Left colon (tissue), 2 donors: ENCODE data around the gene OMP. TPM values are rescaled to one million over a fixed set of nuclear protein-coding genes. Genes with fewer than 3 reads are reported as not detected.

Source experiments
- ATAC-seq: fragments of 200-7000 bp; cut with Tn5 transposase; one replicate; pipeline ENCODE4 v1.9.1; 2020; ENCODE audit warnings: mild to moderate bottlenecking, moderate library complexity
- DNase-seq, 2 donors: peaks; one replicate each; pipeline ENCODE4 v3.0.0-alpha.2; 2020
- intact Hi-C, 2 donors: fragments of 100-400 bp; cut with DNase I in 1 of 2; cut with micrococcal nuclease in 1 of 2; formaldehyde crosslinking; loops; one replicate each; pipeline versions ENCODE4 v1.11.2 to v1.14.0; 2022; cut with DNase I, micrococcal nuclease
- total RNA-seq, 2 donors: library from RNA; stranded (reverse); fragmentation: NEBNext Ultra II Directional; extraction: Animal tissue kit (Norgen Biotek cat#: 25700); gene quantifications; one replicate each; pipeline ENCODE4 v1.2.1, GENCODE V29; 2021
- donor health status: DM: no; HTN: no; CAD: no.
- donor health status: DM: yes; HTN: yes; CAD: no.

The OMP gene
- total RNA-seq, 2 donors from 2014 or later = 7.1 to 11.9 TPM

DNA sequence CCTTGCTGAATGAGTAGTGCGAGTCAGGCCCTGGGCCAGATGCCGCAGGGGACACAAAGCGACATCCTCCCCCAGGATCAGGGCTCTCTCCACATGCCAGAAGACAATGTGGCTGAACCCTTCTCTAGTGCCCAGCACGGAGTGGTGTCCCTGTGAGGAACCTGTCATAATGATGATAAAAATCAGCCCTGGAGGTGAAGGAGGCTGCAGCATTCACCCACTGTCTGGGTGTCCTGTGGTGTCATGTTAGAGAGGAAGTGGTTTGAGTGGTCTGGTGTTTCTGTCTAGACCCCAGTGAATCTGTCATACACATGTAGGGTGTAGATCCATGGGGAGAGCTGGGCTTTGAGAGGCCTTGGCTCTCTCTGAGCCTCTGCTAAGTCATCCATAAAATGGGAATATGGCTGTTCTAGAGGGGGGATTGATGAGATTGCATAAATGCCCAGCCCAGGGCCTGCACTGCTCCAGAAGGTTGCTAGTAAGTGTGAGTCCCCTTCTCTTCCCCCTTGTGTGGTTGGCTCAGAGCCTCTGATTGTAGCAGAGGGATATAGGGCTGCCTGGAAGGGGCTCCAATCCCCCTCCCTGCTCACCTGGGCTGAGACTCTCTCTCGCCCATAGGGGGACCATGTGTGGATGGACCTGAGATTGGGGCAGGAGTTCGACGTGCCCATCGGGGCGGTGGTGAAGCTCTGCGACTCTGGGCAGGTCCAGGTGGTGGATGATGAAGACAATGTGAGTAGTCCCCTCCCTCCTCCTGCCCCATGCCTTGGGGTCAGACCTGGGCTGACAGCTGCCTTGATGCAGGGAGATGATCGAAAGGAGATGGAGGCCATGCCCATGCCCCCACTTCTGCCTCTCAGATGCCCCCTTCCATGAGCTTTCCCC lies 39.7 kb downstream of the OMP start:
- DNase-seq (no peak), ATAC-seq (no peak)
- intact Hi-C loops = no loop called here

DNA sequence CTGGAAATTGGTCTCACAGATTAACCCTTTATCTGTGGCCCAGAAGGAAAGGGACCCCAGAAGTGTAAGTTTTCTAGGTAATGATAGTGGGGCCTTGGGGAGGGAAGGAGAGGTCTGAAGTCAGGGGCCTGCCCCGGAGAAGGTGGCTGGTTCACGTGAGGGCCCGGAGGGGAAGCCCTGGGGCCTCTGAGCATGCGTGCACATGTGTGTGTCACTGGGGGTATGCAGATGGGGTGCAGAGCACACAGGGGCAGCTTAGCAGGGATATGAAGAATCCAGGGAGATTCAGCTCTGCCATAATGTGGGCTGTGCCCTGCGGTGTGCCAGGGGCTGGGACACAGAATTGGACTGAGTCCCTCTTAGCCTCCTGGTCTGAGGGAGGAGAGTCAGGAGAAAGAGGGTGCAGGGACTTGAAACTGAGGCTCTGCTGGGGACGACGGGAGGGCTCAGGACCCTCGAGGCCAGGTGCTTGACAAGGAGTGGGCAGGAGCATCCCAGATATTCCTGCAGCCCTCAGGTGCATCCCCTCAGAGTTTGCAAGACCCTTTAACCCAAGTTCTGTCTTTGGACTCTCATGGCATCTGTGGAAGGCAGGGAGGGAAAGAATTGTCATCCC lies 40.9 kb downstream of the OMP start:
- intact Hi-C loops = no loop called here
- no peak for DNase-seq
- no peak for ATAC-seq

DNA sequence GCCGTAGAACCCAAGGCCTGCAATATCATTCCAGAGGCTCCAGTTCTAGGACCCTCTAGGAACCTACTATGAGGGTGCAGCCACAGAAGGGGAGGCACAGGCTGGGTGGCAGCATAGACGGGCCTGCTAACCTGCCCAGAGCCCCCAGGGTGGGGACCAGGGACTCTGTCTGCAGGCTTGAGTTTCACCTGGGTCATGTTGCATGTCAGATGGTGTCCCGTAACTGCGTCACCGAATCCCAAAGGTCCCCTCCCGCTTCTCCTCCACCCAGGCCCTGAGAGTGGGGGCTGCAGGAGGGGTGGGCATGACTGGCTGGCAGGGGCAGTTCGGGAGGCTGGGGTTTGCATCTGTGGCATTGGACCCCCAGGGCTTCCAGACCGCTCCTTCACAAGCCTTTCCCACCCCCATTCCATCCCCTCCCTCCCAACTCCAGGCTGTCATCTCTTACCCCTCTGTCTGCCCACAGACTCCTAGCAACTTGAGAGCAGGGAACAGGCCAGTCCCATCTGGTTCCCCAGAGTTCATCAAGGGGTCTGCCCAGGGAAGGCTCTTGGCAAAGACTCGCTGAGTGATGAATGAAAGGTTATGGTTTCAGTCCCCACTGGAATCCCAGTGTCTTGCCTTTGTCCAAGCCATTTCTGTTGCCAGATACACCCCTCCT lies 41.7 kb downstream of the OMP start:
- intact Hi-C loops = no loop called here
- DNase-seq = no peak
- no peak for ATAC-seq

DNA sequence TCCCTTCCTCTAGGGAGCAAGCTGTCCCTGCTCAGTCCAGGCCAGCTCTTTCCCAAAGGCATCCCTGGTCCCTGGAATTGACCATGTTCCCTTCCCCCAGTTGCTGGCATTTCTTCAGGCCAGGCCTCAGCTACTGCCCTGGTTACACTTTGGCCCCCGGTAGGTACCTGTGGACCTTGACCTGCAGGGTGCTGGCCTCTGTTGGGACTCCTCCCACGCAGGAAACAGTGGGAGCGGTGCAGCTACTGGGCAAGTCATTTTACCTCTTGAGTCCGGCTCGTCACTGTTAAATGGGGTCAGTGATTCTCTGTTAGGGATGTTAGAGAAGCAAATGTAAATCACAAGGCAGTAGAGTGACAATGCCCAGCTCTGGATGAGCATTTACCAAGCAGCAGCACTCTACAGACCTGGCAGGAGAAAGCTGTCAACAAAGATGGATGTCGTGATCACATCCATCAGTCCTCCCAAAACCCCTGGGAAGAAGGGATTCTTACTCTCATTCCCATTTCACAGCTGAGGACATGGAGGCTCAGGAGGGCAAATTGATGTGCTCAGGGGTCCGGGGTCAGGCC lies 42.3 kb downstream of the OMP start:
- DNase-seq (peak; percentile 64 to 70), ATAC-seq (peak; percentile 86)
- intact Hi-C loops = no loop called here

DNA sequence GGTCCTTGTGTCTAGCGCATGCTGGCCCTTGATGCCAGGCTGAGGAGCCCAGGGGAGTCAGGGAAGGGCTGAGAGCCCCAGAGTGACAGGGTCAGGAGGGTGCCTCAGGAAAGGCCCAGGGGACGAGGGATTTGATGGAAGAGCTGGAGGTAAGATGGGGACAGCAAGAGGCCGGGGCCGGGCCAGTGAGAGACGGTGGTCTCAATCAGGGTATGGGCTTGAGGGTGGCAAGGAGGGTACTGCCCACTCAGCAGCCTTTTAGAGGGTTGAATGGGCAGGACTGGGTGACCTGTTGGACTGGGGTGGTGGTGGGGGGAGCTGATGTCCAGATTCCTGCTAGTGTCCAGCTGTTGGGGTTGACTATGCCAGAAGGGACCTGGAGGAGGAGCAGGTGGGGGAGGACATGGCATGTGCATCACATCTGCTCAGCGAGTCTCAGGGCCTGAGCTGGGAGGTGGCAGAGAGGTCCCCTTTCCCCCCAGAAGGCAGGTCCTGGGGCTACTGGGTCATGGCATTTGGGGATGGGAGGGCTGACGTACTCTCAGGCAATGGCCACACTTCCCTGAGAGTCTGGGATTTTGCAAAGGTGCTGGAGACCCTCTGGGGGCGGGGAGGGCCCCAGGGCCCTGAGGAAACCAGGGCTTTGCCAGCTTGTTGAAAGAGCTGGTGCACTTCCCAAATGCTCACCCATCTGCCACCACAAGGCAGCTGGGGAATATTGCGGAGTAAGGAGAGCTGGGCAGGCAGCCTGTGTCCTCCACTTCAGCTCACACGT lies 43.8 kb downstream of the OMP start:
- intact Hi-C loops = no loop called here
- DNase-seq = no peak

DNA sequence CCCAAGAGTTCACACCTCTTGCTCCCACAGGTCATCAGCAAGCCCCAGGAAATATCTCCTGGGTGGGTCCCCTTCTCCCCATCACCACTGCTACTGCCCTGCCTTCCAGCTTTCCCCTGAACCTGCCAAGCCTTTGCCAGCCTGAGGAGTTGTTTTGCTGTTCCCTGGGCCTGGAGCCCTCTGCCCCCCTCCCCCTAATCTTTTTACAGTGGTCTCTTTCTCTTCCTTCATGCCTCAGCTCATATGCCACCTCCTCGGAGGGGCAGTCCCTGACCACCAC lies 44.3 kb downstream of the OMP start:
- DNase-seq (no peak), ATAC-seq (no peak)
- intact Hi-C loops = no loop called here

More for the DNA sequence above, 43.8 kb downstream of the OMP start:
- no peak for ATAC-seq

DNA sequence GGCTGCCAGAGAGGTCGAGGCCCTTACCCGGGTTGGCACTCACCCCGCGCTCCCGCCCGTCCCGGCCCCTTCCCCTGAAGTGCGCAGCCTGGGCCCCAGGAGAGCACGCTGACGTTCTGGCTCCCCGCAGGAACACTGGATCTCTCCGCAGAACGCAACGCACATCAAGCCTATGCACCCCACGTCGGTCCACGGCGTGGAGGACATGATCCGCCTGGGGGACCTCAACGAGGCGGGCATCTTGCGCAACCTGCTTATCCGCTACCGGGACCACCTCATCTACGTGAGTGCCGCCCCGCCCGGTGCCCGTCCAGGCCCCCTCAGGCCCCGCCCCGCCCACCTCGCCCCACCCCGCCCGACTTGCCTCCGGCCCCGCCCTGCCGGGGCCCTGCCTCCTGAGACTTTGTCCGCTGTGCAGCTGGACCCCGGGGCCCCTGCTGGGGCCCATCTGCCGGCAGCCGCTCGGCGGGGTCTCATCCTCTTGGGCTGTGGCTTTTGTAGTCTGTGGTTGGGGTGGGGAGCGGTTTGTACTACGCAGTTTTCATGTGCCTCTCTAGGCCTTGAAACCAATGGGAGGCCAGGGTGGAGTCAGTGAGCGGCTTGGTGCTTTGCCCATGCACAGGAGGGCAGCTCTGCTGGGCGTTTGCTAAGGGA lies 45.2 kb downstream of the OMP start:
- DNase-seq (peak in 1 of 2 donors; percentile 57), ATAC-seq (peak; percentile 60)
- intact Hi-C loops = no loop called here

DNA sequence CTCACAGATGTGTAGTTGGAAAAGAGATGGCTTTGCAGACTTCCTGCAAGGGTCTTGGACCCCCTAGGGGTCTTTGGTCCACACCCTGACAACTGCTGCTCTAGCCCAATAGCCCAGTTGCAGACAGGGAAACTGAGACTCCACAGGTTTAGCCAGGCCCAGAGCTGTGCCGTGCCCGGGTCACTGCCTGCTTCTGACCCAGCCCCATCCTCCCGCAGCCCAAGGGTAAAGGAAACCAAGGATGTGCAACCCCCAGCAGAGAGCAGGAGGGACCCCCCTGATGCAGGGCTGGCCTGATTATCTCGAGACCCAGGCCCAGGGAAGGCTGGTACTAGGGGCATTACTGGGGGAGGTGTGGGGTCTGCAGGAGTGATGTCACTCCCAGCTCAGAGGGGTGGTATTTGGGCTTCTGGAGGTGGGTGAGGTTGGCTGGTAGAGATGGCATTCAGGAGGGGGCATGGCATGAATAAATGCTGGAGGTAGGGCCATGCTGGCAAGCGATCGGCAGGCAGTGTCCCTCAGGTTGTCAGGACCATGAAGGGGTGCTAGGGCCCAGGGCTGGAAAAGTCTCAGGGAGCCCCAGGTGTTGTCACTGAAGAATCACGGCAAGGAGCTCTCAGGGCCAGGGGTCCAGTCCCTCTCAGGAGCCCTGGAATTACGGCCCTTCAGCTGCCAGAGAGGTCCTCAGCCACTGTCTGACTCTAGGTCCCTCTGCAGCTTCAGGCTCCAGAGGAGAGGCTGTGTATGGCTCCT lies 46.5 kb downstream of the OMP start:
- no peak for DNase-seq

DNA sequence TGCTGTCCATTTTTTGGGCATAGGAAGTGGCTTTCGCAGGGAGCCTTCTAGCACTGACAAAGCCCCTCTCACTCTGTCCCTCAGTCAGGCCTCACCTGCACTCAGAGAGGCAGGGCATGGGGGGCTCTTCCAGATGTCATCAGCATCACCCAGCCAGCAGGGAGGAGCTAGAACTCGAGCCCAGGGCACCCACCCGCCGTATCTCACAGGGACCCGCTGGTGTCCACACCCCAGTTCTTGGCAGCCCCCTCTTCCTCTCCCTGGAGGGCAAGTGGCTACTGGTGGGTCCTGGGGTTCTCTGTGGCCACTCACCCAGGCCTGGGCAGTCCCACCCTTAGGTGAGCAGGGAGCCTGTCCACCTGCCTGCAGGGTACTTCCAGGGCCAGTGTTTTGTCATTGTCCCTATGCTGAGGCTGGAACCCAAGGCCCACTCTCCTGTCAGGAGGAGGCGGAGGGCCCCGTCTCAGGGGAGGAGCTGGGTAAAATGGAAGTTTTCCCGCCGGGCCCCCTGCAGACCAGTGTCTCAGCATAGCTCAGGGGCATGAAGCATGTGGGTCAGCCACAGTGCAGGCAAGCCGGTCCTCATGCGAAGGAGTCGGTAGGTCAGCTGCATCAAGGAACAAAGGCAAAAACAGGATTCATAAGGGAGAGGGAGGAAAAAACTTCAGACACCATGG lies 47.2 kb downstream of the OMP start:
- DNase-seq (no peak), ATAC-seq (no peak)
- intact Hi-C loops = no loop called here

More for the DNA sequence above, 46.5 kb downstream of the OMP start:
- intact Hi-C loops = no loop called here
- no peak for ATAC-seq

DNA sequence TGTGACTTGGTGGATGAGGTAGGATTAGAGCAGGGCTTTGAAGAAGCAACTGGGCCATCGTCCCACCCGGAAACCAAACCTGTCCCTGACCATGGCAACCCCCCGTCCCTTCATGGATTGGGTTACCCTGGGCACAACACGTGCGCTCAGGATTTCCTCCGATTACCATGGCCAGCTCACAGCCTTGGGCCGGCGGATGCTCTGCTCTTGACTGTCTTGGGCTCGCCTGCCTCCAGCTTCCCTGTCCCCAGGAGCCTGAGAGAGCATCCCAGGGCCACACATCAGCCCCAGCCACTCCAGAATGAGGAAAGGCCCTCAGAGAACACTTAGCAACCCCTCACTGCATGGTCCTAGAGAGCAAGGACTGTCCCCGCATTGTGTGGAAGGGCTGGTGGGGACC lies 48.2 kb downstream of the OMP start:
- no peak for ATAC-seq
- DNase-seq = no peak
- intact Hi-C loops = no loop called here

DNA sequence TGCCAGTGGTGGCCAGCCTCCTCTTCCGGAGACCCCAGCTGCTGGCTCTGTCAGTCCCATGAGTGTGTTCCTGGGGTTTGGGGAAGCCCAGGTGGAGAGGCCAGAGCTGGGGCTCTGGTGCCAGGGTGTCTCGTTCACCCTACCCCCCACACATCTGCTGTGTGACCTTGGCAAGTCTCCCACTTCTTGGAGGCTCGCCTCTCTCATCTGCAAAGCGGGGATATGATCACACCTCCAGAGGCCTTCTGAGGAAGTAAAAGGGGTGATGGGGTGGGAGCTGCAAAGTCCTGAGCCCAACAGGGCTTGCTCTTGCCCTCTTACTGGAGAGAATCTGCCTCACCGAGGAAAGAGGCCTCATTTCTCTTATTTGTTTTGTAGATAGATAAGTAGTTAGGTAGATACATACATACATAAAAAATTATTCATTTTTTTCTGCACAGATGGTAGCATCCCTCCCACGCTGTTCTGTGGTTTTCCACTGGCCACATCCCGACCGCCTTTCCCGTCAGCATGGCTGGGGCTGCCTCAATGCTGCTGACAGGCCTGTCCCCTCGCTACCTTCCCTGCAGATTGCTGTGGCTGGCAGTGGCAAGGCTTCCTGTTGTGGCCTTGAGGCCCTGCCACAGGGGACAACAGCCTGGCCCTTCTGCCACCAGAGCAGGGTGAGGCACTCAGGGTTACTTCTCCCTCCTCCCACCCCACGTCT lies 49.3 kb downstream of the OMP start:
- intact Hi-C loops = no loop called here
- ATAC-seq (no peak), DNase-seq (no peak)

DNA sequence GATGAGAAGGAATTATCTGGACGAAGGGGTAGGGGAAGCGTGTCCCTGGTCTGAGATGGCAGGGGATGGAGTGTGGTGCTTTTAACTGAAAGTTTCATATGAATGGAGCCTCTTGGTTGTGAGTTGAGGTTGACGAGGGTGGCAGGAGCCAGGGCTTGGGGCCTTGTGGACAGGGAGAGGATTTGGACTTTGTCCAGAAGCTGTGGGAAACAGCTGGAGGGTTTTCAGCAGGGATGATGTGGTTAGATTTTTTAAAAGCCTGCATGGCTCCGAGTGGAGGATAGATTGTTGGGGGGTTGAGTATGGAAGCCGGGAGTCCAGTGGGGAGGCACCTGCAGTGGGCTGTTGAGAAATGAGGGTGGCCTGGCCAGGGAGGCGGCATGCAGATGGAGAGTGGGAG lies 50.2 kb downstream of the OMP start:
- ATAC-seq (no peak), DNase-seq (no peak)
- intact Hi-C loops = no loop called here

Other genes starting within 250 kb of the OMP start
- gene ACER3, start 241.9 kb upstream of the OMP start, total RNA-seq = 10 to 100 TPM; 38.9 to 55.5 TPM
- 100 to 1,000 TPM; 107 to 134 TPM for gene B3GNT6, start 68.4 kb upstream of the OMP start, total RNA-seq
- gene CAPN5, start 35.9 kb upstream of the OMP start, total RNA-seq = 100 to 1,000 TPM; 219 to 339 TPM
- gene MYO7A, start 25.4 kb downstream of the OMP start, total RNA-seq = 1 to 10 TPM; 4.8 to 5.8 TPM
- not detected for gene GDPD4, start 198.8 kb downstream of the OMP start, total RNA-seq